ENCODE results near the gene LUC7L2. TPM values are rescaled to one million over a fixed set of nuclear protein-coding genes. Genes with fewer than 3 reads are reported as not detected.
"Not testable (repeated sequence)": the region's sequence is repeated elsewhere in the genome, so short reads cannot be mapped to it uniquely, and the experiment has no call there.

The LUC7L2 gene, protein sequence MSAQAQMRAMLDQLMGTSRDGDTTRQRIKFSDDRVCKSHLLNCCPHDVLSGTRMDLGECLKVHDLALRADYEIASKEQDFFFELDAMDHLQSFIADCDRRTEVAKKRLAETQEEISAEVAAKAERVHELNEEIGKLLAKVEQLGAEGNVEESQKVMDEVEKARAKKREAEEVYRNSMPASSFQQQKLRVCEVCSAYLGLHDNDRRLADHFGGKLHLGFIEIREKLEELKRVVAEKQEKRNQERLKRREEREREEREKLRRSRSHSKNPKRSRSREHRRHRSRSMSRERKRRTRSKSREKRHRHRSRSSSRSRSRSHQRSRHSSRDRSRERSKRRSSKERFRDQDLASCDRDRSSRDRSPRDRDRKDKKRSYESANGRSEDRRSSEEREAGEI
- total RNA-seq = 49.3 and 56.0 TPM in 2 replicates

DNA sequence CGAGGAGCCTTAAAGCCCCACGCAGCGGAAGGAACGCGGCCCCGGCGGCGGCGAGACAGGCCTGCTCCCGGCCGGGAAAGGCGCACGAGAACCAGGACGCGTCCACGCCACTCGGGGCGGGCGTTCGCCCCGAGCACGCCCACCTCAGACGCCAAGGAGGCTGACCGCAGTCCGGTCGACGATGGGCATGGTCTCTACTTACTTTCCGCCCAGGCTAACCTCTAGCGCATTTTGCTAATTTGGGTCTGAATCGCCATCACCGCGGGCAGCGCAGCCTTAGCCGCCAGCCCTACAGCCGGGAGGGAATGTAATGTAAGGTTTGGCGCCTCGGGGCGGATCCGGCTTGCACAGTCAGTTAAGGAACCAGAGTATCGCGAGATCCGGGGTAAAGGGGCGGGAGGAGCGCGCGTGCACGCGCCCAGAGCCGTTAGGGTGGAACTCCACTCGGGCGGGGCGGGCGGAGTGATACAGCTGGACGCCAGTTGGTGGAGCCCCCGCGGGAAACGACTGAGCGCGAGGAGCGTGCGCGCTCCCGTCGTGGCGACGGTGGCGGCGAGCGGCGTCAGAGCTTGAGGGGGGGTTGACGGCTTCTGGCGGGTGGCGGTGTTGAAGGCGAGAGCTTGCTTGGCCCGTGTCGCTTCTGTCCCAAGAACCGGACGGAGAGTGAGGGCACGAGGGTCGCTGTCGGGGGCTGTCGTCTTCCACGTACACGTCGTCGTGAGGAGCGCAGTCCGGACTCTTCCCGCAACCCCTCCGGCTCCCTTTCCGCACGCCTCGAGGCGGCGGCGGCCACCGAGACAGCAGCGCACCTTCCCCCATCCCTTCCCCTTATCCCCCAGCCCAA is at the start of gene LUC7L2:
LUC7L2 (plus strand) TSS at position 529 of the 844 bp plus-strand sequence. CDS start 368 bp downstream, outside the sequence.
- peak; percentile 86 for DNase-seq (ENCODE audit: low read depth)
- no peaks in the 10 kb centered on the region for H3K27me3 ChIP-seq (ENCODE audit: control insufficient read depth, insufficient read depth, low read length)
- TF ChIP-seq, protein P1, sequence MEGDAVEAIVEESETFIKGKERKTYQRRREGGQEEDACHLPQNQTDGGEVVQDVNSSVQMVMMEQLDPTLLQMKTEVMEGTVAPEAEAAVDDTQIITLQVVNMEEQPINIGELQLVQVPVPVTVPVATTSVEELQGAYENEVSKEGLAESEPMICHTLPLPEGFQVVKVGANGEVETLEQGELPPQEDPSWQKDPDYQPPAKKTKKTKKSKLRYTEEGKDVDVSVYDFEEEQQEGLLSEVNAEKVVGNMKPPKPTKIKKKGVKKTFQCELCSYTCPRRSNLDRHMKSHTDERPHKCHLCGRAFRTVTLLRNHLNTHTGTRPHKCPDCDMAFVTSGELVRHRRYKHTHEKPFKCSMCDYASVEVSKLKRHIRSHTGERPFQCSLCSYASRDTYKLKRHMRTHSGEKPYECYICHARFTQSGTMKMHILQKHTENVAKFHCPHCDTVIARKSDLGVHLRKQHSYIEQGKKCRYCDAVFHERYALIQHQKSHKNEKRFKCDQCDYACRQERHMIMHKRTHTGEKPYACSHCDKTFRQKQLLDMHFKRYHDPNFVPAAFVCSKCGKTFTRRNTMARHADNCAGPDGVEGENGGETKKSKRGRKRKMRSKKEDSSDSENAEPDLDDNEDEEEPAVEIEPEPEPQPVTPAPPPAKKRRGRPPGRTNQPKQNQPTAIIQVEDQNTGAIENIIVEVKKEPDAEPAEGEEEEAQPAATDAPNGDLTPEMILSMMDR (IDR thresholded peaks at IDR 0.05; ENCODE audit: insufficient read depth, low read length, poor library complexity, severe bottlenecking) = no peak
- H3K4me3 ChIP-seq (ENCODE audit: low read depth, low read length) = peak within 1 kb of the TSS; percentile 100
- H3K36me3 ChIP-seq (ENCODE audit: control insufficient read depth, insufficient read depth, low read length) = no peaks in the 10 kb centered on the region

DNA sequence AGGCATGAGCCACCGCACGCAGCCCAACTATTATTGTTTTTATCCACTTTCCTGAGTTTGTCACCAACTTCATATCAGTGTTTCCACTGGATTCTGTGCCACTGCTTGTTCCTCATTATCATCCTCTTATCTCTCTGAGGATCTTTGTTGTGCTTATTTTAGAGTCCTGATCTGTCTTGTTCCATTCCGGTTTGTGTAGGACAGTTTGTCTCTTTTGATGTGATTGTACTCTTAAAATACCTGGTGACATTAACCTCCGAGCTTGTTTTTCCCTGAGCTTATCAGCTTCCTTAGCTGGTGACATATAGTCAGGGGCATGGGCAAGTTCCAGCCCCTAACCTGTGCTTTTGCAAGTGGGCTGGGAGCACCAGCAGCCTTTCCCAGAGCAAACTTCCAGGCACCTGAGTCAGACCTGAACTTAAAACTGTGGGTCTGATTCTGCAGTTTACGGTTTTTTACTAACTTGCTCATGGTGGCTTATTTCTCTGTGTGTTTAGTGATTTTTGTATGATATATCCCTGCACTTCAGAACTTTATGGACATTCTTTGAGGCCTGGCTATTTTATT is 41.7 kb upstream of the LUC7L2 start:
- no peaks in the 10 kb centered on the region for H3K36me3 ChIP-seq (ENCODE audit: control insufficient read depth, insufficient read depth, low read length)

DNA sequence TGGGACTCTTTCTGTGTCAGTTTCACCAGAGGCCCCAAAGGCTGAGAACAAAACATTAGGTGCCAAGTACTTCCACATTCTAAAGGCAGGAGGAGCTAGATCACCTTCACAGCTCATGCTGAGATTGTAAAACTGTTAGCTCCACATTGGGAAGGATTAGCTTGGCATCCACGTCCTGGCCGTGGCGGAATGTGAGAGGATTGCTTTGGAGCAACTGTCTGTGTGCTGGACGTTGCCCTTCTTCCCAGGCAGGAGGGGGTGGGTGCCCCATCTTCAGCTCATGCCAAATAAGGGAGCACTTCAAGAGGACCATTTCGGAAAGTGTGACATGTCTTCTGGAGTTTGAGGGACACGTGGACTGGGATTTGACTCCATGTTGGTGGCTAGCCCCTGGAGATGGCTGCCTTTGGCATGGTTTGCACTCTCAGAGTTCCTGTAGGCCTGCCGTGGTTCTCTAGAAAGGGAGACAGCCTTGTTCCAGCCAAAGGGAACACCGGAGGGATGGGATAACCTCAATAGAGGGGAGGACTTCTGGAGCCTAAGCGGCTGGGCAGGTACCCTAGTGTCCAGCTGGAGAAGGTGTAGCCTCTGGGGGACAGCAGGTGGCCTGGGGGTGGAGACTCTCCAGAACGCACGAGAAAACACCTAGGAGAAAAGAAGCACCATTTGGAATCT is 38.5 kb upstream of the LUC7L2 start:
- DNase-seq (ENCODE audit: low read depth) = no peak
- TF ChIP-seq, protein P1 (IDR thresholded peaks at IDR 0.05; ENCODE audit: insufficient read depth, low read length, poor library complexity, severe bottlenecking) = peak; percentile 36
- no peaks in the 10 kb centered on the region for H3K36me3 ChIP-seq (ENCODE audit: control insufficient read depth, insufficient read depth, low read length)
- no peak overlapping the region for H3K4me3 ChIP-seq (ENCODE audit: low read depth, low read length)
- H3K27me3 ChIP-seq (ENCODE audit: control insufficient read depth, insufficient read depth, low read length) = no peaks in the 10 kb centered on the region

More for the DNA sequence above, 41.7 kb upstream of the LUC7L2 start:
- TF ChIP-seq, protein P1 (IDR thresholded peaks at IDR 0.05; ENCODE audit: insufficient read depth, low read length, poor library complexity, severe bottlenecking) = no peak
- no peak for DNase-seq (ENCODE audit: low read depth)
- H3K27me3 ChIP-seq (ENCODE audit: control insufficient read depth, insufficient read depth, low read length) = no peaks in the 10 kb centered on the region
- no peak overlapping the region for H3K4me3 ChIP-seq (ENCODE audit: low read depth, low read length)

DNA sequence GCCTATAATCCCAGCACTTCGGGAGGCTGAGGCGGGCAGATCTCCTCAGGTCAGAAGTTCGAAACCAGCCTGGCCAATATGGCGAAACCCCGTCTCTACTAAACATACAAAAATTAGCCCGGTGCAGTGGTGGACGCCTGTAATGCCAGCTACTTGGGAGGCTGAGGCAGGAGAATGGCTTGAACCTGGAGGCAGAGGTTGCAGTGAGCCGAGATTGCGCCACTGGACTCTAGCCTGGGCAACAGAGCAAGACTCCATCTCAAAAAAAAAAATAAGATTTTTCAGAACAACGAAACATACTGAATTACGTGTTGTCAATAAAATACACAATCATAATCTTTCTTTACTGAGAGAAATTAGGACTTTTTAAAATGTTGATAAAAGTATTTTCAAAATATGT is 35.0 kb upstream of the LUC7L2 start:
- not testable (repeated sequence) for H3K4me3 ChIP-seq (ENCODE audit: low read depth, low read length); DNase-seq (ENCODE audit: low read depth); H3K36me3 ChIP-seq (ENCODE audit: control insufficient read depth, insufficient read depth, low read length); H3K27me3 ChIP-seq (ENCODE audit: control insufficient read depth, insufficient read depth, low read length)

DNA sequence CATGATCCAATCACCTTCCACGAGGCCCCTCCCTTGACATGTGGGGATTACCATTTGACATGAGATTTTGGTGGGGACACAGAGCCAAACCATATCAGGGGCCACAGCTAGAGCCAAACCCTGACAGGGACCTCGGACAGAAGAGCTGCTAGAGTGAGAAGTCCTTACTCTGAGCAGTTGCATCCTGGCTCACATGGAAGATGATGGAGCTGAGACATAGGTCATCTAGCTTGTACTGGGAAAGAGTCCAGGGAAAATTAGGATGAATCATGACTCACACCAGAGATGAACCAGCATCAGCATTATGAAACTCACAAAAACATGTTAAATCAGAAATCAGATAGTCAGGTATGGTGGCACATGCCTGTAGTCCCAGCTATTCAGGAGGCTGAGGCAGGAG is 31.3 kb upstream of the LUC7L2 start:
- TF ChIP-seq, protein P1 (IDR thresholded peaks at IDR 0.05; ENCODE audit: insufficient read depth, low read length, poor library complexity, severe bottlenecking) = no peak
- no peak for DNase-seq (ENCODE audit: low read depth)
- Histone ChIP-seq H3K27me3 (ENCODE audit: control insufficient read depth, insufficient read depth, low read length) (no peaks in the 10 kb centered on the region), H3K4me3 (ENCODE audit: low read depth, low read length) (no peak overlapping the region), H3K36me3 (ENCODE audit: control insufficient read depth, insufficient read depth, low read length) (no peaks in the 10 kb centered on the region)

Measured in kidney epithelial cell (primary cell).